Measurements from ENCODE around the gene JRKL. TPM values are rescaled to one million over a fixed set of nuclear protein-coding genes. Genes with fewer than 3 reads are reported as not detected.

The JRKL gene
- total and polyA plus RNA-seq, 11 donors = 2.6 to 8.3 (median 5.4) TPM

GRCh38 chr11:96357794-96358193 is 32.0 kb upstream of the JRKL start:
- H3K27me3 ChIP-seq = no peaks in the 10 kb centered on the region
- 95 to 97% (median 96%) methylated on average over 1 of the region's 1 CpG for WGBS, 4 donors
- no peaks in the 10 kb centered on the region for H3K9me3 ChIP-seq
- intact Hi-C loops (cut with DNase I) = no loop called here
- no peak for TF ChIP-seq POLR2A (IDR thresholded peaks at IDR 0.05)
- TF ChIP-seq CTCF (IDR thresholded peaks at IDR 0.05) = no peak
- no peak for DNase-seq
- peaks cover 0 to 86% (median 73%) of the 10 kb centered on the region in 9 donors for H3K36me3 ChIP-seq
- no peaks in the 10 kb centered on the region for H3K4me1 ChIP-seq
- ATAC-seq = no peak
- H3K4me3 ChIP-seq = no peak overlapping the region
- H3K27ac ChIP-seq = no peak overlapping the region

DNA sequence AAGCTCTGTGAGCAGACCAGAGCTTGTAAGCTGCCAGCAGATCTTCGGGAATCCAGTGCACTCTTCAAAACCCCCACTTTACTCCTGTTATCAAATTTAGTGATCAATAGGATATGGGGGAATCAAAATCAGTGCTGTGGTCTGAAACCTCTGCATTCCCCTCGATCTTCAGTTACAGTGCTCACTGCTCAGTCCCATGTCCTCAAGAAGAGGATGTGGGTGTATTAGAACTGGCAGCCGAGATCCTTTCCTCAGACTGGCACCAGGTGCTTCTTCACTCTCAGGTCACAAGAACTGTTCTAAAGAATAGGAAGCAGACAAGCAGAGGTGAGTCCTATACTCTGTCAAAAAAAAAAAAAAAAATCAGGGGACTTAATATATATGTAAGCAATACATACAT is 31.5 kb upstream of the JRKL start:
- Histone ChIP-seq H3K9me3 (no peaks in the 10 kb centered on the region), H3K27me3 (no peaks in the 10 kb centered on the region), H3K27ac (no peak overlapping the region), H3K4me3 (no peak overlapping the region), H3K4me1 (no peaks in the 10 kb centered on the region), H3K36me3 (peaks cover 0 to 83% (median 72%) of the 10 kb centered on the region in 9 donors)
- ATAC-seq (no peak), DNase-seq (no peak)
- no peak for TF ChIP-seq POLR2A (IDR thresholded peaks at IDR 0.05)
- no peak for TF ChIP-seq CTCF (IDR thresholded peaks at IDR 0.05)
- intact Hi-C loops (cut with DNase I) = no loop called here
- 92 to 94% (median 93%) methylated on average over 3 of the region's 3 CpGs for WGBS, 4 donors

GRCh38 chr11:96361778-96362177 is 28.0 kb upstream of the JRKL start:
- Histone ChIP-seq H3K27ac (no peak overlapping the region), H3K4me1 (no peaks in the 10 kb centered on the region), H3K4me3 (no peak overlapping the region), H3K27me3 (no peaks in the 10 kb centered on the region), H3K36me3 (peaks cover 0 to 82% (median 69%) of the 10 kb centered on the region in 9 donors), H3K9me3 (no peaks in the 10 kb centered on the region)
- DNase-seq (no peak), ATAC-seq (no peak)
- WGBS, 4 donors = 70 to 81% (median 75%) methylated on average over 2 of the region's 2 CpGs
- intact Hi-C loops (cut with DNase I) = no loop called here
- TF ChIP-seq CTCF (IDR thresholded peaks at IDR 0.05) (no peak), POLR2A (IDR thresholded peaks at IDR 0.05) (no peak)

DNA sequence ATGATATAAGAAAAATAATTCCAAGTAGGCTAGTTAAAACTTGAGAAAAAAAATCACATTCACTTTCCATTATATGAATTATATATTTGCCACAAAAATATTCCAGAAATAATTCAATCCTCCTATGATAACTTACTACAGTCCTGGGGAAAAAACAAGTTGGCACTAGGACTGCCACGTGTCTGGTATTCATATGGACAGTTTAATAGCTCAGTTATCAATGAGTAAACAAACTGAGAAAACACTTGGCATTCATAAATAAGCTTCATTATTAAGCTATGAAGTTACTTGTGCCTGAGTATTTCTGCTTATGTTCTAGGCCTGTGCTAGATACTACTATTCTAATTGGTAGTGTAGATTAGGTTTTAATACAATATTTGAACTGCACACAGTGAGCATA is 24.3 kb upstream of the JRKL start:
- intact Hi-C loops (cut with DNase I) = no loop called here
- H3K4me3 ChIP-seq = no peak overlapping the region
- H3K27me3 ChIP-seq = no peaks in the 10 kb centered on the region
- TF ChIP-seq CTCF (IDR thresholded peaks at IDR 0.05) (no peak), POLR2A (IDR thresholded peaks at IDR 0.05) (no peak)
- 73 to 93% (median 85%) methylated on average over 1 of the region's 1 CpG for WGBS, 4 donors
- H3K9me3 ChIP-seq = peaks cover 0 to 9% (median 2%) of the 10 kb centered on the region in 12 donors
- H3K36me3 ChIP-seq = peaks cover 0 to 89% (median 71%) of the 10 kb centered on the region in 9 donors
- H3K27ac ChIP-seq = no peak overlapping the region
- no peak for DNase-seq
- ATAC-seq = no peak
- H3K4me1 ChIP-seq = no peaks in the 10 kb centered on the region
